Heart left ventricle (tissue), 16 donors: ENCODE results near the gene CCL8. TPM values are rescaled to one million over a fixed set of nuclear protein-coding genes. Genes with fewer than 3 reads are reported as not detected.

Experiments used
- ATAC-seq, 4 donors: fragments of 200-7000 bp; cut with Tn5 transposase; one replicate each; pipeline ENCODE4 v1.9.1; 2020 to 2022; ENCODE audit warnings: moderate library complexity in 4 of 4, mild to moderate bottlenecking in 3 of 4, moderate number of reproducible peaks in 1 of 4
- DNase-seq, 5 donors: peaks; one replicate each; pipeline ENCODE4 v3.0.0-alpha.2; 2020
- H3K27ac ChIP-seq, 12 donors: fragments of 200-600 bp; sonication (generic) in 4 of 12; one replicate each; pipeline versions ENCODE4 v1.5.0 to v1.8.0; 2016 to 2022; ENCODE audit warnings: mild to moderate bottlenecking in 2 of 12
- H3K27me3 ChIP-seq, 9 donors: fragments of 200-600 bp; sonication (generic) in 2 of 9; one replicate each; pipeline versions ENCODE4 v1.5.1 to v1.8.0; 2016 to 2022; ENCODE audit warnings: mild to moderate bottlenecking in 3 of 9
- H3K36me3 ChIP-seq, 9 donors: fragments of 200-600 bp; sonication (generic) in 2 of 9; one replicate each; pipeline versions ENCODE4 v1.5.0 to v1.8.0; 2018 to 2022; ENCODE audit warnings: mild to moderate bottlenecking in 2 of 9
- H3K4me1 ChIP-seq, 12 donors: fragments of 200-600 bp; sonication (generic) in 4 of 12; one replicate each; pipeline versions ENCODE4 v1.5.0 to v1.8.0; 2016 to 2022; ENCODE audit warnings: mild to moderate bottlenecking in 3 of 12
- H3K4me3 ChIP-seq, 12 donors: fragments of 200-600 bp; sonication (generic) in 4 of 12; one replicate each; pipeline versions ENCODE4 v1.5.0 to v1.8.0; 2017 to 2022; ENCODE audit warnings: mild to moderate bottlenecking in 9 of 12, moderate library complexity in 4 of 12
- H3K9me3 ChIP-seq, 12 donors: fragments of 200-600 bp; sonication (generic) in 4 of 12; one replicate each; pipeline versions ENCODE4 v1.5.0 to v1.8.0; 2016 to 2022; ENCODE audit warnings: mild to moderate bottlenecking in 1 of 12
- CTCF ChIP-seq, 12 donors: fragments of 200-600 bp; sonication (generic) in 4 of 12; IDR thresholded peaks; one replicate each; pipeline versions ENCODE4 v1.5.0 to v1.8.0; 2018 to 2022; ENCODE audit warnings: antibody characterized with exemption in 12 of 12, mild to moderate bottlenecking in 5 of 12
- POLR2A ChIP-seq, 2 donors: fragments of 450-650 bp; IDR thresholded peaks; one replicate each; pipeline ENCODE4 v1.6.1; 2017; ENCODE audit warnings: antibody characterized with exemption in 2 of 2, mild to moderate bottlenecking in 2 of 2, moderate library complexity in 2 of 2
- WGBS, 4 donors: extraction: QIAGEN DNeasy Blood & Tissue Kit in 2 of 4; methylation state at CpG; one replicate each; pipeline versions ENCODE4 v1.1.5 to v1.1.7; 2013 to 2018; 5-methylcytosine and 5-hydroxymethylcytosine counted together
- intact Hi-C, 10 donors: fragments of 100-400 bp; cut with DNase I; formaldehyde crosslinking; loops; one replicate each; pipeline versions ENCODE4 v1.11.1 to v1.14.2; 2022
- long read RNA-seq, 3 donors: library from polyadenylated mRNA; unstranded; transcript quantifications; one replicate each; pipeline ENCODE4 v2.0.0, GENCODE V29; 2020 to 2021
- polyA plus RNA-seq, 2 donors: library from polyadenylated mRNA; stranded (reverse); fragments of 200-250 nt; gene quantifications; one replicate each; pipeline ENCODE4 v1.2.3, GENCODE V29; 2013
- total RNA-seq, 9 donors: library from RNA; depleted of rRNA in 2 of 9; stranded (reverse); fragments of >200 nt in 2 of 9; fragmentation: NEBNext Ultra II Directional in 3 of 9; extraction: Animal tissue kit (Norgen Biotek cat#: 25700) in 3 of 9; gene quantifications; one replicate each; pipeline versions ENCODE4 v1.1.0 to v1.2.4, GENCODE V29; 2016 to 2023
- donor health status: ischemic (EF 13 %, LVEDD 7.1; RV severe dilation, severe dysfunction).
- donor health status: healthy with polysubstance abuse.
- donor health status: DM: no; HTN: yes; CAD: no.
- donor health status: DM: no; HTN: no; CAD: no.
- donor health status: ischemic (EF 25% LVEDD 6.9; RV normal size, moderate dysfunction).
- donor health status: ischemic (EF 25% LVEDD 5.7; RV mildly dilated, moderate dysfunction).
- donor health status: healthy.
- donor health status: DM: yes; HTN: yes; CAD: no.
- donor health status: ischemic (EF 35%, LVEDD 5.7; RV mildly dilated, moderate dysfunction).
- donor health status: nonischemic (EF 11% LVEDD 7.7; RV severe dilation, severe dysfunction).
- donor health status: DM: yes; HTN: yes; CAD: no.
- donor health status: PGD.
- donor health status: ischemic (EF 29% LVEDD 5.4; RV normal size, mild dysfunction).
- donor health status: nonischemic (EF 23%, LVEDD 6.1; RV moderate dilation, normal function).

The CCL8 gene
- 10 to 100 TPM in 1 of 9 donors, 1 to 10 TPM in 2, under 1 TPM in 2, not detected in 4; 0.81 to 44.3 (median 3.1) TPM for total RNA-seq
- polyA plus RNA-seq, result under 1 TPM in 1 of 2 donors, not detected in 1; 0.15 TPM
- long read RNA-seq, donor 1, result 0 reads
- long read RNA-seq, donor 2, partial matches to known transcripts, result 0 of 1 reads
- long read RNA-seq, donor 2, other reads (novel, unspliced or antisense), result 1 of 1 reads
- long read RNA-seq, donor 3, partial matches to known transcripts, result 0 of 1 reads
- long read RNA-seq, donor 3, other reads (novel, unspliced or antisense), result 0 of 1 reads

DNA sequence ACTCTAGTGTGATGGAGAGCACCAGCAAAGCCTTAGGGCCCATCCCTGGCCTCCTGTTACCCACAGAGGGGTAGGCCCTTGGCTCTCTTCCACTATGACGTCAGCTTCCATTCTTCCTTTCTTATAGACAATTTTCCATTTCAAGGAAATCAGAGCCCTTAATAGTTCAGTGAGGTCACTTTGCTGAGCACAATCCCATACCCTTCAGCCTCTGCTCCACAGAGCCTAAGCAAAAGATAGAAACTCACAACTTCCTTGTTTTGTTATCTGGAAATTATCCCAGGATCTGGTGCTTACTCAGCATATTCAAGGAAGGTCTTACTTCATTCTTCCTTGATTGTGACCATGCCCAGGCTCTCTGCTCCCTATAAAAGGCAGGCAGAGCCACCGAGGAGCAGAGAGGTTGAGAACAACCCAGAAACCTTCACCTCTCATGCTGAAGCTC, at the start of gene CCL8:
Gene CCL8, plus strand, starts transcription at position 397 of the 445 bp plus-strand sequence. CDS start 67 bp downstream, outside the sequence.
- H3K36me3 ChIP-seq, result no peaks in the 10 kb centered on the region
- DNase-seq (peak in 1 of 5 donors; percentile 44), ATAC-seq (peak in 3 of 4 donors; percentile 48 to 84 (median 56))
- no peaks in the 10 kb centered on the region for H3K27me3 ChIP-seq
- peaks cover 0 to 8% (median under 1%) of the 10 kb centered on the region in 12 donors for H3K9me3 ChIP-seq
- peak within 1 kb of the TSS in 9 of 12 donors; percentile 5 to 86 (median 52) for H3K27ac ChIP-seq
- 41 to 48% (median 44%) methylated on average over 2 of the region's 2 CpGs for WGBS, 4 donors
- H3K4me1 ChIP-seq, result peaks cover 0 to 43% (median 7%) of the 10 kb centered on the region in 12 donors
- peak within 1 kb of the TSS in 2 of 12 donors; percentile 15 to 35 for H3K4me3 ChIP-seq
- intact Hi-C loops, result no loop called here
- TF ChIP-seq POLR2A (IDR thresholded peaks at IDR 0.05) (no peak), CTCF (IDR thresholded peaks at IDR 0.05) (no peak)

DNA sequence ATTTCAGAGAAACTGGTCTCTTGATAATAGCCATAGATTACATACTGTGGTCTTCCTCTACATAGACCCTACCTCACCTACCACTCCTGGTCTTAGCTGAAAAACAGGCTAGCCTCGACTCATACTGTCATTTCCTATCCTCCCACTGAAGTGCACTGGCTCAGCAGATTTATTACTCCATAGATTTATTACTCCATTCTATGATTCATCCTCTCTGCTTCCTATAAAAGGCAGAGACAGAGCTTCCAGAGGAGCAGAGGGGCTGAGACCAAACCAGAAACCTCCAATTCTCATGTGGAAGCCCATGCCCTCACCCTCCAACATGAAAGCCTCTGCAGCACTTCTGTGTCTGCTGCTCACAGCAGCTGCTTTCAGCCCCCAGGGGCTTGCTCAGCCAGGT, 49.3 kb upstream of the CCL8 start, which contains the start of gene CCL7:
Gene CCL7, plus strand, starts transcription at position 253 of the 400 bp plus-strand sequence. Its CDS starts 70 bp downstream, at position 323.
- no peak within 1 kb of the TSS for H3K4me3 ChIP-seq
- DNase-seq (no peak), ATAC-seq (no peak)
- peaks cover 0 to 4% (median 0%) of the 10 kb centered on the region in 9 donors for H3K27me3 ChIP-seq
- WGBS, 4 donors, result 48 to 63% (median 57%) methylated on average over 1 of the region's 1 CpG
- H3K4me1 ChIP-seq, result peaks cover 0 to 8% (median 0%) of the 10 kb centered on the region in 12 donors
- no peaks in the 10 kb centered on the region for H3K9me3 ChIP-seq
- no peaks in the 10 kb centered on the region for H3K36me3 ChIP-seq
- no peak for TF ChIP-seq CTCF (IDR thresholded peaks at IDR 0.05)
- TF ChIP-seq POLR2A (IDR thresholded peaks at IDR 0.05), result no peak
- H3K27ac ChIP-seq, result no peak within 1 kb of the TSS
- intact Hi-C loops, result no loop called here

DNA sequence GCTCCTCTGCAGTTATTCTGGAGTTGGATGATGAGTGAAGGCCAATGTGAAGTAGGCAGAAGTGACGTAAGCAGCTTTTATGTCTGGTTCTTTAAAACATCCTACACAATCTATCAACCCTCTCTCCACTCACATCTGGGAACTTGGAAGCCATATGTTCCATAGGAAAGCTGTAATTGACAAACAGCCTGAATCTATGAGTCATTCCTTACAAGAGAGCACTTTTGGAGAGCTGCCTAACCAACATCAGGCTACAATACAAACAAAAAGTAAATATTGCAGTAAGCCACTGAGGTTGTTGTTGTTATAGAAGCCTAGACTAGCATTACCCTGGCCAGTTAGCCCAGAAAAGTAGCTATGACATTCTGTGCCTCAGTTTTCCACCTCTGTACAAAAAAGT, 43.4 kb upstream of the CCL8 start:
- Histone ChIP-seq H3K36me3 (no peaks in the 10 kb centered on the region), H3K9me3 (no peaks in the 10 kb centered on the region), H3K4me1 (peaks cover 0 to 12% (median 0%) of the 10 kb centered on the region in 12 donors), H3K27me3 (peaks cover 0 to 4% (median 0%) of the 10 kb centered on the region in 9 donors), H3K27ac (no peak overlapping the region), H3K4me3 (no peak overlapping the region)
- no peak for DNase-seq
- 0 to 35% (median 18%) methylated on average over 1 of the region's 1 CpG for WGBS, 4 donors
- ATAC-seq, result no peak
- TF ChIP-seq CTCF (IDR thresholded peaks at IDR 0.05) (no peak), POLR2A (IDR thresholded peaks at IDR 0.05) (no peak)
- intact Hi-C loops, result no loop called here

GRCh38 chr17:34276826-34277225, 42.4 kb upstream of the CCL8 start:
- ATAC-seq (no peak), DNase-seq (no peak)
- peaks cover 0 to 4% (median 0%) of the 10 kb centered on the region in 12 donors for H3K9me3 ChIP-seq
- 60 to 71% (median 65%) methylated on average over 4 of the region's 4 CpGs for WGBS, 4 donors
- intact Hi-C loops, result no loop called here
- peaks cover 0 to 2% (median 0%) of the 10 kb centered on the region in 9 donors for H3K27me3 ChIP-seq
- H3K36me3 ChIP-seq, result no peaks in the 10 kb centered on the region
- H3K4me3 ChIP-seq, result no peak overlapping the region
- peaks cover 0 to 12% (median 0%) of the 10 kb centered on the region in 12 donors for H3K4me1 ChIP-seq
- no peak overlapping the region for H3K27ac ChIP-seq
- TF ChIP-seq CTCF (IDR thresholded peaks at IDR 0.05), result no peak
- TF ChIP-seq POLR2A (IDR thresholded peaks at IDR 0.05), result no peak
